Activated CD4-positive, CD25-positive, alpha-beta regulatory T cell treated with anti-CD3 and anti-CD28 coated beads, Interleukin-2, amount 50 U/mL, for 72 hours (primary cell): Measurements from ENCODE around the gene CATSPER3.

Source experiments
- DNase-seq: peaks from one replicate; pipeline ENCODE4 v3.0.0; 2021

Gene CATSPER3

DNA sequence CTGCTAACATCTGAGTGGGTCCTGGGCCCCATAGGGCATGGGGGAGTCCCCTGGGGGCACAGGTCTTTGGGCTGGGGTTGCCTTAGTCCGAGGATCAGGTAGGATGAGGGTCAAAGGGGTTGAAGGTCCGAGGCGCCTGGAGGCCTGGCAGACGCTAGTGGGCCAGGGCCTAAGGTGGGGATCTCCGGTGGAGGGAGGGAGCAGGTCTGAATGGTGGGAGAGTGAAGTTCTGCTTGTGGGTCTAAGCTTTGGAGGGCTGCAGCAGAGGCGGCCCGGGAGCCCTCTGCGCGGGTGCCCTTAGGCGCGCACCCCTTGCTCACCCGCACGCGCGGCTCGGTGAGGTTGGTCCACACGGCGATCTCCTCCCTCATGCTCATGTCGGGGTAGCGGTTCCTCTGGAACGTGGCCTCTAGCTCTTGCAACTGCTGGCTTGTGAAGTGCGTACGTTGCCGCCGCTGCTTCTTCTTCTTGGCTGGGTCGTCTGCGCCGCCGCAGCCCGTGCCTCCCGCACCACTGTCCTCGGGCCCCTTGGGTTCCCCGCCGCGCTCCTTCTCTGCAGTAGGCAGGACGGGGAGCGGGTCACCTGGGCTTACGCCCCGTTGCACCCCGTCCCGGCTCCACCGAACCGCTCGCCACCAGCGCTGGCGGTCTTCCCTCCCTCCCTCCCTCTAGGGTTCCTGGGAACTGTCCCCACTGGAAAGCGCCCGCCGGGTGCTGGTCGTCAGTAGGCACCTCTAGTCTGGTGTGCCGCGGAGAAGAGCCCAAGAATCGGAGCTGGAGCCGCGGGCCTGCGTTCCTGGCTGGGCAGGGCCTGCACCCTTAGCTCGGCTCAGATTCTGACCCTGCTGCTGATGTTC, 63.5 kb downstream of the CATSPER3 start:
- no peak for DNase-seq

DNA sequence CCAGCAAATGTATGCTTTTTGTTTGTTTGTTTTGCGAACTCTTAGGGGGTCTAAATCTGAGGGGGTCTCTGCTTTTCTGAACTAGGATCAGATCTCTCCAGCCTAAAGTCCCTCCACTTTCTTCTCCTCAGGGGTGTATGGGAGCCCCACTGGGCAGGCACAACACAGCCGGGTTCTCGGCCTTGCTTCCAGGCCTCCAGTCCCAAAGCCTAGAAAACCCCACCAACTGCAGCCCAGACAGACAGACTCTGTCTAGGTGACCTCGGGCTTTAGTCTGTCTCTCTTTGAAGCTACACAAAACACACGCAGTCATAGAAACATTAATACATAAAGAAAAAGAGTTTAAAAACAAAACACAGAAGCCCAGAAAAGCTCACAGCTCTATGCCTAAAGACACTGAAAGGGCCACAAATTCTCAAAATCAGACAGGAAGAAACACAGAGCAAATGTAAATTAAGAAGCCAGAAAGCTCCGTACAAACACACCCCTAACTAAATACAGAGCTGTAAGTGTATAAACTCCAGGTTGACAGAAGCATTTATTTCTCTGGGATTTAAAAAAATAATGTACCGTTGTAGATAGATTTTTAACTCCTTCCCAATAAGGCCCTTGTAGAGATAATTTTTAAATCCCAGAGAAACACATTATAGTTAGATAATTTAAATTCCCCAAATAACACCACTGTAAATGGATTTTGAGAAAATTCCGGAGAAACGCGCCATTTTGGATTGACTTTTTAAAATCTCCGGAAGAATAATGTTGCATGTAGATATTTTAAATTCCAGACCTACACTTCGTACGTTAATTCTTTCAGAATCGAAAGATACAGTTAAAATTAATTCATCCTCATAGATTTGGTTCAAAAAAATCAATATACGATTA, 64.3 kb downstream of the CATSPER3 start:
- DNase-seq, result no peak

GRCh38 chr5:135032695-135032998, 64.9 kb downstream of the CATSPER3 start:
- no peak for DNase-seq

DNA sequence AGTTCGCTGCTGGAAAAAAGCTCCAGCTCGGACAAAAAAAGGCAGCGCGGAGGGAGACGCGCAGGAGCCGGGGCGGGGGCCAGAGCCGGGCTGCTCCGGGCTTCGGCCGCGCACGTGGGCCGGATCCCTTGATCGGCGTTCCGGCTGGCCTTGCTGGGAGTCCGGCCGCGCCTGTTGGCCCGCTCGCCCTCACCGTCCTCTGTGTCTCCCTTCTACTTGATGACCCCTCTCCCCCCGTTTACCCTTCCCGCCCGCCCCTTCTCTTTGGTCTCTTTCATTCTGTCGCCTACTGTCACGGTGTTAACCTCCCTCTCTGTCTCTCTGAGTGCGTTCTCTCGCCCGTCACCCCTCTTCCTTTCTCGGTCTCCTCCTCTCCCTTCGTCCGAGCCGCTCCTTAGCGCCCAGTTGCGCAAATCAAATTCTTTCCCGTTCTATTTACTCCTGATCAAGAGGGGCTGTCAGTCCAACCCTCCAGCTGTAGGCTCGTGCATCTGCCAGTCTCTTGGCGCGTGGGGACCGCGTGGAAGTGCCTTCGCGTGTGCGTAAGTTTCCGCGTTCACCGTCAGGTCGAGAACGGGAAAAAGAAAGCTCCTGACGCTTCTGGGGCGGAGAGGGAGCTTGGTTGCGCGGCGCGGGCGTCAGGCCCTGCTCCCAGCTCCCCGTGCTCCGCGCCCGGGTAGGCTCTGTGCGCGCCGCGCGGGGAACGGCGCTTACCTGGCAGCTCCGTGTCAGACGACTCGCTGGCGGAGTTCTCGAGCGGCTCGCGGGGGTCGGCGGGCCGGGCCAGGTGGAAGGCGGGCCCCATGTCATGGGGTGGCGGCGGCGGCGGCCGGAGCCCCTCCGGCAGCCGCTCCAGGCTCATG, 65.5 kb downstream of the CATSPER3 start:
- DNase-seq, result no peak

DNA sequence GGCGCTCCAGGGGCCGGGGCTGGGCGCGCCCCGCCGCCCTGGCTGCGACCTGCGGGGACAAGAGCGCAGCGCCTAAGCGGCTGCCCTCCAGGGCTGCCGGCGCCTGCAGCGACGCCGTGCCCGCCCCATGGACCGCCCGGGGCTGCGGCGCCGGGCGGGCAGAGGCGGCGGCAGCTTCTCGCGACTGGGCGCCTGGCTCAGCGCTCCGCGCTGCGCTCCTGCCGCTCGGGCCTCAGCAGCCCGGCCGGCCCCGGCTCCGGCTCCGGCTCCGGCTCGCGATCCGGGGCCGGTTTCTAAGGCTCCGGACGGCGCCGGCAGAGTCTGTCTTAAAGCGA, 66.2 kb downstream of the CATSPER3 start, which contains the start of gene PITX1:
Gene PITX1 (minus strand): TSS at position 328 of the 335 bp plus-strand sequence. CDS start 347 bp downstream, outside the sequence.
- no peak for DNase-seq

DNA sequence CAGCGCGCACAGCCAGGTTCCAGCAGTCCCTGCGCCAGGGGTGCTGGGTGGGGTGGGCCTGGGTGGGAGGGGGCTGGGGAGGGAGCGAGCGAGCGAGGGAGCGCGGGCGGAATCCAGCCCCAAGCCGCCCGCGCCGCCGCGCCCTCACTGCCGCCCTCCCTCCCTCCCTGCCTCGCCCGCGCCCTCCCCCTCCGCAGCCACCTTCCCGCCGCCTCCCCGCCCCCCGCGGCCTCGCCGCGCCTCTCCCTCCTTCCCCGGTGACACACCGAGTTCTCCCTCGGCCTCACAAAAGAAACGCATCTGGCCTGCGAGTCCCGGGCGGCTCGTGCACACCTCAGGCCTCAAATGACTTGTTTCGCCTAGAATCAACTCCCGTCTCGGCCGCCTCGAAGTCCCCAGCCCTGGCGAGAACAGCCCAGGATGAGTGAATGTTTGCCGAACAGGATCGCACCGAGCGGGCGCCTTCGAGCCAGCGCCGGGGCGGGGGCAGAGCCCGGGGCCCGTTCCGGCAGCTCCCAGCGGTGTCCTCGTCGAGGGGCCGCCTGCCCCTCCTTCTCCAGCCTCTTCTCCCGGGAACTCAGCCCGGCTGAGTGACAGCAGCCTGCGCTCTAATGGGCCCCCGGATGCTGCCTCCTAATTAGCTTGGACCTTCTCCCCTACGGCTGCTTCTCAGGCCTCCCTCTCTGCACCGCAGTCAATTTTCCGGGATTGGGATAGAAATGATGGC, 66.7 kb downstream of the CATSPER3 start:
- DNase-seq, result no peak

GRCh38 chr5:135034963-135035677, 67.4 kb downstream of the CATSPER3 start:
- no peak for DNase-seq

DNA sequence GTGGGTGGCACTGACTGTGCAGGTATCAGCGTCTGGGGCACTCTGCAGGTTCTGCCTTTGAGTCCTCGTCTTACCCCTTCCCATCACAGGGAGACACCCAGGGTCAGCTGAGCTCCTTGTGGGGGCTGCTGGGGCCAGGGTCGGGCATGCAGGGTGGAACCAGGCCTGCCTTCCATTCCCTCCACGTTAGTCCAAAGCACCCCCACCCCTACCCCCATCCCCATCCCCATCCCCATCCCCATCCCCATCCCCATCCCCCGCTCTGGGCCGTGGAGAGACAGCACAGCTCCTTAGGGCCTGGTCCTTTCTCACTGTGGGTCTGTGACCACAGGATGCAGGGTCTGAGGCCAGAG, 67.9 kb downstream of the CATSPER3 start:
- no peak for DNase-seq

DNA sequence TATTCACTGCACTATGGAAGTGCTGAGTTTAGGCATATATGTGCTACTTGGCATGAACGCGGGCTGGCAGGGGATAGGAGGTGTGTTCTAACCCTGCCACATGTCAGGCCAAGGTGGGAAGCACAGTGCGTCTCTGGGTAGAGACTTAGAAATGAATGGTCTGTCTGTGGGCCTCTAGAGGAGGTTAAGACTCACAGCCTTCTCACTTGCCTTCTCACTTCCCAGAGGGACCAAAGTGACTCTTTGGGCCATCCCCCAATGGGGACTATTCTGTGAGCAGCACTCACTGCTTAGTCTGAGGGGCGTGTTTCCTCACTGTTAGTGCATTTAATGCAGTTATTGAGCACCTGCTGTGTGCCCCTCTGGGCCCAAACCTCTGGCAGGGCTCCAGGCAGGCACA, 68.7 kb downstream of the CATSPER3 start:
- DNase-seq, result no peak

DNA sequence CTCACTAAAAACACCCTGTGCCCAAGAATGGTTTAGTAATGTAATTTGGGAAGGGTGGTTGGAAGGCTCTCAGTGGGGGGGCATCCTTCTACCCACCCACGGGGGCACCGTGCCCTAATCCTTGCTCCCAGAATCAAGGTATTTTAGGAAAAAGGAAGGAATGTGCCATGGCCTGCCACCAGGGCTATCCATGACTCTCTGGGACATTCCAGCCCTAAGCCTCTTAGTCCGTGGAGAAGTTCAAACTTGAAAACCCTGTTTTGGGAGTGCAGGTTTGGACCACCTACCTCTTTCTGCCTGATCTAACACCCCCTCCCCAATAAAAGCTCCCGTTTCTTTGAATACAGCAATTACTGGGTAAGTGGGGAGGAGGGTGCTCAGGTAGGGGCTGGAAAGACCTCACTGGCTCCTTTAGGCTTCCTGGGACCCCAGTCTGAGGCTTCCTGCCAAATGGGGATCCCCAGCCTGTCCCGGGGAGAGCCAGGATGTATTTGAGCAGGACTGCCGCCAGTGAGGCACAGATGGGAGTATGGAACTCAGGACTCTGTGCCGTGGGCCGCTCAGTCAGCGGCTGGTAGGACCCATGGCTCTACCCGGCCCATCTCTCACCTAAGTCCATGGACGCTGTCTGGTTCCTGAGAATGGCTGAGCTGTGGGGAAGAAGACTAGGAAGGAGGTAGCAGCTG, 70.0 kb downstream of the CATSPER3 start:
- no peak for DNase-seq

DNA sequence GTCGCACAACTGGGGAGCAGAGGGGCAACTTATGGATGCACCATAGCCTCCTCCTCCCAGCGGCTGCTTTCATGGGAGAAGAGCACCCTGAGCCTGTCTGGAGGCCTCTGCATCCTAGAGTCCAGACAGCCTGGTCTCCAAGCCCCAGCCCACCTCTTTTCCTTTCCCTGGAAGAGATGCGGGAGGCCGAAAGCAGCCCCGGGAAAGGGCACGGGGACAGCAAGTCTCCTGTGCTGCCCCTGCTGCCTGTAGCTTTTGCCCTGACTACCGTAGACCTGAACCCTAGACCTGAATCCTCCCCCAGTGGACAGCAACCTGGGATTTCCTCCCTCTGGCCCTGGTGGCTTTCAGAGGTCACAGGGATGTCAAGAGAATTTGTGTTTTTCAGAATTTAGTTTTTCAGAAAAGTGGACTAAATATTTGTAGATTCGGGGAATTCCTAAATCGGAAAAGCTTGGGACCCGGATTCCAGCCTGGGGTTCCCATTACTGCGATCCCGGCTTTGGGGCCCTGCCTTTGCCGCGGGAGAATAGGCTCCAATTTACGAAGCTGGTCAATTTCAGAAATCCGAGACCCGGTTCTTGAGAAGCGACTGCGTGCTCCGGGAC, 70.6 kb downstream of the CATSPER3 start:
- DNase-seq, result no peak

DNA sequence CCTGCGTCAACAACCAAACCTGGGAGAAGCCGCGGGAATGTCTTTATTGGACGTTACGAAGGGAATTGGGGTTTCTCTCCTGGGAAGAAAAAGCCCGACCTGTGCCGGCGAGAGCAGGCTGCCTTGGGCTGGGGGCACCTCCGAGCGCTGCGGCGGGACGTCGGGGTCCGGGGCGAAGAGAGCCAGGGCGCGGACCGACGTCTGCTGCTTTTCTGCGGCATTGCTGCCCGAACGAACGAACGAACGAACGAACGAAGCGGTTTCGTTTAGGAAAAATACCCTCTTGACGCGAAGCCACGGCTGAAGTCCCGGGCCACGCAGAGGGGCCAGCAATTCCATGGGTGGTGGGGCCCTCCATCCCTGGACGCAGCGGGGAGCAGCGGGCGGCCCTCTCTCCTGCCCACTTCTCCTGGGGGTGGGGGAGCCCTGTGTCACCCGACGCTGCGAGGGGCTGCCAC, 71.1 kb downstream of the CATSPER3 start:
- no peak for DNase-seq

DNA sequence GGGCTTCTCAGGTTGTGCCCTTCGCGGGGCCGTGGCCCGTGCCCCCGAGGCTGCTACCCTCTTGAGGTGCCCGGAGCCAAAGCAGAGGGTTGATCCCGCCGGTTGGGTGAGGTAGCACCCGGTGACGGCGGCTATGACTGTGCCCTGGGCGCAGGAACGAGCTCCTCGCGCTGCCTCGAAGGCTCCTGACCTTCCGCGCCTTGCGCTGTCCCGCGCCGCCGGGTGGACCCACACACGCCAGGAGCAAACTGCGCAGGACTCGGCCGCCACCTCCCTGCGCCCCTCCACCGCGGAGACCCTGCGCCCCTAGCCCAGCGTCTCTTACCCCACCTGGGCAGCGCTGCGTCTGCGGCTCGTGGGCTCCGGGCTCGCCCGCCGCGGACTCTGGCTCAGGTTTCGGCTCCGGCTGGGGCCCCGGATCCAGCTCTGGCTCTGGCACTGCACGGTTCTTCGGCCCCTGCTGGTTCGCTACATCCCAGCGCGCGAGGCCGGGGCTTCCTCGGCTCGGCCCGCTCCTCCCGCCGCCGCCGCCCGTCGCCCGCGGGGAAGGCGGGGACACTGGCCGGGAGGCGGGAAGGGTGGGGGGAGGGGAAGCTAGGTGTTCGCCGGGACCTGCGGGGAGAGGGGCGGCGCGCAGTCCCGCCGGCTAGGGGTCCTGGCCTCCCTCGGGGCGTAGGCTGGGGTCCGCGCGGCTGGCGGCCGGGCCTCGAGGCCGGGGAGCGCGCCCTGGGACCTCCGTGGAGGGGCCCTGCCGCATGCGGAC, 71.7 kb downstream of the CATSPER3 start:
- no peak for DNase-seq

DNA sequence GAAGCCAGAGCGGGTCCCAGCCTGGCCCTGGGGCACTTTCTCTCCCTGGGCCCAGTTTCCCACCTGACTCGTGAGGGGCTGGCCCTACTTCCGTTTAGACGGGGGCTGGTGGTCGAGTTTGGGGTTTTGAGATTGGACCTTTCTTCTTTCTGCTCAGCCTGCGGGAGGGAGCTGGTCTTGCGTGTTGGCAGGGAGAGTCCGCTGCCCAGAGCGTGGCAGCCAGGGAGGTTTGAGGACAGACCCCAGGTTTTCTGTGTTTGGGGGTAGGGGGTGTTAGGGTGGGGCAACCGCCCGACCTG, 72.3 kb downstream of the CATSPER3 start:
- DNase-seq, result no peak

- no peak for DNase-seq
These were observed 72.8 kb downstream of the CATSPER3 start for GRCh38 chr5:135040333-135041144.

GRCh38 chr5:135041145-135041587, 73.5 kb downstream of the CATSPER3 start:
- DNase-seq, result no peak

- DNase-seq, result no peak
These were observed 74.0 kb downstream of the CATSPER3 start for GRCh38 chr5:135041726-135042125.

- DNase-seq, result no peak
These were observed 74.9 kb downstream of the CATSPER3 start for GRCh38 chr5:135042595-135042994.

GRCh38 chr5:135045488-135045887, 77.8 kb downstream of the CATSPER3 start:
- DNase-seq, result no peak
